GM12801 (cell line): ENCODE results near the gene KCNMA1.

Source experiments
- TF ChIP-seq, protein P1 (sequence below): IDR thresholded peaks from one replicate; pipeline ENCODE4 v1.5.1; 2011; ENCODE audit warnings: control low read depth; ENCODE audit not compliant: insufficient read length; ENCODE audit errors: extremely low read depth

KCNMA1 gene

GRCh38 chr10:77680065-77680464 lies 42.5 kb upstream of the KCNMA1 start:
- TF ChIP-seq, protein P1, sequence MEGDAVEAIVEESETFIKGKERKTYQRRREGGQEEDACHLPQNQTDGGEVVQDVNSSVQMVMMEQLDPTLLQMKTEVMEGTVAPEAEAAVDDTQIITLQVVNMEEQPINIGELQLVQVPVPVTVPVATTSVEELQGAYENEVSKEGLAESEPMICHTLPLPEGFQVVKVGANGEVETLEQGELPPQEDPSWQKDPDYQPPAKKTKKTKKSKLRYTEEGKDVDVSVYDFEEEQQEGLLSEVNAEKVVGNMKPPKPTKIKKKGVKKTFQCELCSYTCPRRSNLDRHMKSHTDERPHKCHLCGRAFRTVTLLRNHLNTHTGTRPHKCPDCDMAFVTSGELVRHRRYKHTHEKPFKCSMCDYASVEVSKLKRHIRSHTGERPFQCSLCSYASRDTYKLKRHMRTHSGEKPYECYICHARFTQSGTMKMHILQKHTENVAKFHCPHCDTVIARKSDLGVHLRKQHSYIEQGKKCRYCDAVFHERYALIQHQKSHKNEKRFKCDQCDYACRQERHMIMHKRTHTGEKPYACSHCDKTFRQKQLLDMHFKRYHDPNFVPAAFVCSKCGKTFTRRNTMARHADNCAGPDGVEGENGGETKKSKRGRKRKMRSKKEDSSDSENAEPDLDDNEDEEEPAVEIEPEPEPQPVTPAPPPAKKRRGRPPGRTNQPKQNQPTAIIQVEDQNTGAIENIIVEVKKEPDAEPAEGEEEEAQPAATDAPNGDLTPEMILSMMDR: no peak

GRCh38 chr10:77679217-77679616 lies 41.6 kb upstream of the KCNMA1 start:
- TF ChIP-seq, protein P1: no peak

GRCh38 chr10:77678146-77678545 lies 40.5 kb upstream of the KCNMA1 start:
- TF ChIP-seq, protein P1: no peak

DNA sequence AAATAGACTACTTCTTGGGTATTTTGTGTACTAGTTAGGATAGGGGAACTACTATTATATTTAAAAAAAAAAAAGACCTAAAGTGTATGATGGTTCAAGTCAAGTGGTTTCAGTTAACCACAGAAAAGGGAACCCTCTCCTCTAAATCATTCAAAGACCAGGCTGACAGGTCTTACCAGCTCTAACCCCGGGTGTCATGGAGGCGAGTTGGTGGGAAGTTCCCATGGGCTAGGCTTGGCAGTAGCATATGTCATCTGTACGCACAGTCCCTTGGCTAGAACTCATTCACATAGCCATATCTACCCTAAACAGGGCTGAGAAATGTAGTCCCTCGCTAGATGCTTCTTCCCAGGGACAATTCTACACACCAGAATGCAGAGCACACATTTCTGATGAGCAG lies 37.7 kb upstream of the KCNMA1 start:
- TF ChIP-seq, protein P1: no peak

GRCh38 chr10:77673515-77674140 lies 36.0 kb upstream of the KCNMA1 start:
- TF ChIP-seq, protein P1: no peak

GRCh38 chr10:77673101-77673500 lies 35.5 kb upstream of the KCNMA1 start:
- TF ChIP-seq, protein P1: no peak

GRCh38 chr10:77671594-77672252 lies 34.1 kb upstream of the KCNMA1 start:
- TF ChIP-seq, protein P1: no peak
